Measurements from ENCODE around the gene SLC9A3.

SLC9A3 gene

GRCh38 chr5:524234-524972 lies at the start of gene SLC9A3:
Gene SLC9A3 (minus strand): TSS chr5:524449.
- no peak for TF ChIP-seq RAD21 (IDR thresholded peaks at IDR 0.05; ENCODE audit: low read depth)
- TF ChIP-seq EP300 (IDR thresholded peaks at IDR 0.05; ENCODE audit: borderline replicate concordance), result no peak
- TF ChIP-seq ZBTB7A (IDR thresholded peaks at IDR 0.05; ENCODE audit: low read depth), result no peak
- TF ChIP-seq TEAD4 (IDR thresholded peaks at IDR 0.05), result no peak
- no peak for TF ChIP-seq CEBPB (IDR thresholded peaks at IDR 0.05)

GRCh38 chr5:573976-574375 lies 49.7 kb upstream of the SLC9A3 start:
- TF ChIP-seq REST (IDR thresholded peaks at IDR 0.05; ENCODE audit: low read depth), result no peak
- TF ChIP-seq RAD21 (IDR thresholded peaks at IDR 0.05; ENCODE audit: low read depth), result no peak
- TF ChIP-seq CREB1 (IDR thresholded peaks at IDR 0.05; ENCODE audit: low read depth), result no peak
- no peak for TF ChIP-seq FOXM1 (IDR thresholded peaks at IDR 0.05; ENCODE audit: borderline replicate concordance, low read depth)
- no peak for TF ChIP-seq EGR1 (IDR thresholded peaks at IDR 0.05)
- no peak for TF ChIP-seq EP300 (IDR thresholded peaks at IDR 0.05; ENCODE audit: borderline replicate concordance)
- no peak for TF ChIP-seq MAX (IDR thresholded peaks at IDR 0.05)
- TF ChIP-seq YY1 (IDR thresholded peaks at IDR 0.05; ENCODE audit: low read depth), result no peak
- TF ChIP-seq CEBPB (IDR thresholded peaks at IDR 0.05), result no peak
- no peak for TF ChIP-seq TCF12 (IDR thresholded peaks at IDR 0.05; ENCODE audit: low read depth)
- no peak for TF ChIP-seq TAF1 (IDR thresholded peaks at IDR 0.05; ENCODE audit: low read depth)

- no peak for TF ChIP-seq MAX (IDR thresholded peaks at IDR 0.05)
- TF ChIP-seq CREB1 (IDR thresholded peaks at IDR 0.05; ENCODE audit: low read depth), result no peak
- no peak for TF ChIP-seq TEAD4 (IDR thresholded peaks at IDR 0.05)
- no peak for TF ChIP-seq ZBTB7A (IDR thresholded peaks at IDR 0.05; ENCODE audit: low read depth)
- no peak for TF ChIP-seq TAF1 (IDR thresholded peaks at IDR 0.05; ENCODE audit: low read depth)
- no peak for TF ChIP-seq FOXM1 (IDR thresholded peaks at IDR 0.05; ENCODE audit: borderline replicate concordance, low read depth)
- TF ChIP-seq USF1 (IDR thresholded peaks at IDR 0.05), result no peak
- TF ChIP-seq EP300 (IDR thresholded peaks at IDR 0.05; ENCODE audit: borderline replicate concordance), result no peak
- TF ChIP-seq YY1 (IDR thresholded peaks at IDR 0.05; ENCODE audit: low read depth), result no peak
- no peak for TF ChIP-seq REST (IDR thresholded peaks at IDR 0.05; ENCODE audit: low read depth)
- no peak for TF ChIP-seq TCF12 (IDR thresholded peaks at IDR 0.05; ENCODE audit: low read depth)
- TF ChIP-seq CEBPB (IDR thresholded peaks at IDR 0.05), result no peak
- no peak for TF ChIP-seq EGR1 (IDR thresholded peaks at IDR 0.05)
- TF ChIP-seq NFIC (IDR thresholded peaks at IDR 0.05), result no peak
- TF ChIP-seq RAD21 (IDR thresholded peaks at IDR 0.05; ENCODE audit: low read depth), result no peak
Observed at GRCh38 chr5:573206-573605, 49.0 kb upstream of the SLC9A3 start.

GRCh38 chr5:572398-573019 lies 48.3 kb upstream of the SLC9A3 start:
- TF ChIP-seq TEAD4 (IDR thresholded peaks at IDR 0.05) (no peak), REST (IDR thresholded peaks at IDR 0.05; ENCODE audit: low read depth) (no peak), CEBPB (IDR thresholded peaks at IDR 0.05) (no peak), NFIC (IDR thresholded peaks at IDR 0.05) (no peak), TCF12 (IDR thresholded peaks at IDR 0.05; ENCODE audit: low read depth) (no peak), ZBTB7A (IDR thresholded peaks at IDR 0.05; ENCODE audit: low read depth) (no peak), TAF1 (IDR thresholded peaks at IDR 0.05; ENCODE audit: low read depth) (no peak), FOXM1 (IDR thresholded peaks at IDR 0.05; ENCODE audit: borderline replicate concordance, low read depth) (no peak)

All from Ishikawa (cell line).